Ovary (tissue), 9 donors: Measurements from ENCODE around the gene HYPK. TPM values are rescaled to one million over a fixed set of nuclear protein-coding genes. Genes with fewer than 3 reads are reported as not detected.

Source experiments
- DNase-seq, 5 donors: peaks; one replicate each; pipeline ENCODE4 v3.0.0-alpha.2; 2019 to 2020
- H3K27ac ChIP-seq, 2 donors: fragments of 200-600 bp; one replicate each; pipeline versions ENCODE4 v1.5.1 to v1.8.0; 2019 to 2022
- H3K27me3 ChIP-seq: fragments of 200-600 bp; one replicate; pipeline ENCODE4 v1.8.0; 2022
- H3K36me3 ChIP-seq: fragments of 200-600 bp; sonication (generic); one replicate; pipeline ENCODE4 v1.5.1; 2019
- H3K4me1 ChIP-seq: one replicate; pipeline ENCODE4 v1.8.1; 2013; ENCODE audit warnings: mild to moderate bottlenecking, moderate library complexity; ENCODE audit not compliant: insufficient read depth
- H3K4me3 ChIP-seq: fragments of 200-600 bp; sonication (generic); one replicate; pipeline ENCODE4 v1.5.1; 2017
- H3K9me3 ChIP-seq, 2 donors: fragments of 200-600 bp in 1 of 2; sonication (generic) in 1 of 2; one replicate each; pipeline versions ENCODE4 v1.5.1 to v1.8.1; 2013 to 2019; ENCODE audit warnings: mild to moderate bottlenecking in 1 of 2, moderate library complexity in 1 of 2
- EP300 ChIP-seq: sonication (generic); formaldehyde crosslinking; IDR thresholded peaks from one replicate; pipeline ENCODE4 v1.6.1; 2017; ENCODE audit warnings: antibody characterized with exemption
- POLR2A ChIP-seq: fragments of 450-650 bp; IDR thresholded peaks from one replicate; pipeline ENCODE4 v1.6.1; 2017; ENCODE audit warnings: antibody characterized with exemption, mild to moderate bottlenecking, moderate library complexity
- WGBS, 3 donors: extraction: QIAGEN DNeasy Blood & Tissue Kit in 1 of 3; methylation state at CpG; one replicate each; pipeline versions ENCODE4 v1.1.5 to v1.1.7; 2013 to 2017; 5-methylcytosine and 5-hydroxymethylcytosine counted together
- intact Hi-C, 4 donors: fragments of 100-400 bp; cut with DNase I; formaldehyde crosslinking; loops; one replicate each; pipeline versions ENCODE4 v1.11.0 to v1.15.1; 2022 to 2023
- polyA plus RNA-seq, 2 donors: library from polyadenylated mRNA; stranded (reverse); fragments of 200-250 nt in 1 of 2; fragments of 350-450 nt in 1 of 2; fragmentation: Illumina TruSeq in 1 of 2; extraction: RNeasy Lipid Tissue Mini Kit (QIAGEN cat#74804) in 1 of 2; gene quantifications; one replicate each; pipeline ENCODE4 v1.2.3, GENCODE V29; 2013 to 2014
- total RNA-seq, 7 donors: library from RNA; depleted of rRNA in 2 of 7; stranded (reverse); fragments of >200 nt in 2 of 7; fragmentation: NEBNext Ultra II Directional in 3 of 7; extraction: Animal tissue kit (Norgen Biotek cat#: 25700) in 3 of 7; gene quantifications; one replicate each; pipeline versions ENCODE4 v1.1.0 to v1.2.4, GENCODE V29; 2016 to 2023
- TF ChIP-seq, protein P1 (sequence below), 3 donors: fragments of 450-650 bp in 2 of 3; fragments of 200-600 bp in 1 of 3; IDR thresholded peaks; one replicate each; pipeline versions ENCODE4 v1.5.1 to v1.8.0; 2016 to 2022; ENCODE audit warnings: antibody characterized with exemption in 3 of 3, mild to moderate bottlenecking in 1 of 3
- donor health status: DM: no; HTN: no; CAD: no; lungs with moderate emphysema.
- donor health status: DM: no; HTN: no; CAD: no.
- donor health status: Bipolar disorder and iron deficiency.
- donor health status: DM: yes; HTN: yes; CAD: no.
- donor health status: DM: no; HTN: no; CAD: no.
- donor health status: DM: yes; HTN: yes; CAD: no.

The HYPK gene
- total and polyA plus RNA-seq, 9 donors = 7.2 to 20.7 (median 12.3) TPM

DNA sequence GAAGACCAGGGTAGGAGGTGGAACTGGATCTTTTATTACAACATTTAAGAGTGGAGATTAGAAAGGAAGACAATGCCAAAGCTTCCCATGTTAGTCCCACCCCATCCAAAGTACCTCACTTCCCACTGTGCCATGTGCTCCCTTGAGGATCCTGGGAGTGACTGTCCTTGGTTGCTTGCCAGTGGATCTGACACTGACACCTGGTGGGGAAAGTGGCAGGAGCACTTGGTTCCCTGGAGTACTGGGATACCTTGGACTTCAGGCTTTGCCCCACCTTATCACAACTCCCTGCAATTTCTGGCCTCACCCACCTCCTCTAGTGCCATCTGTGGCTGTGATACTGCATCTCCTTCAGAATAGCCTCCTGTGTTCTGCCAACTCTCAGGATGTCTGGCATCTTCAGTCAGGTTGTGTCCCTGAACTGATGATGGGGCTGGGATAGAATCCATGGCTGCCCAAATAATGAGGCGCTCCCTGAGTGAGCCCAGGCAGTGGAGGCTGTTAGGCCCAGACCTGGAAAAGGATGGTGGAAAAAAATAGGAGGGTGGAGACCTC is 24.9 kb upstream of the HYPK start:
- H3K4me3 ChIP-seq = no peak overlapping the region
- 98 to 100% (median 100%) methylated on average over 1 of the region's 1 CpG for WGBS, 3 donors
- peak; percentile 43 to 51 (median 50) for DNase-seq
- peaks cover 1% of the 10 kb centered on the region for H3K4me1 ChIP-seq
- H3K9me3 ChIP-seq = no peaks in the 10 kb centered on the region
- peak overlapping the region; percentile 72 to 73 for H3K27ac ChIP-seq
- intact Hi-C loops = no loop called here
- no peaks in the 10 kb centered on the region for H3K27me3 ChIP-seq
- TF ChIP-seq, protein P1, sequence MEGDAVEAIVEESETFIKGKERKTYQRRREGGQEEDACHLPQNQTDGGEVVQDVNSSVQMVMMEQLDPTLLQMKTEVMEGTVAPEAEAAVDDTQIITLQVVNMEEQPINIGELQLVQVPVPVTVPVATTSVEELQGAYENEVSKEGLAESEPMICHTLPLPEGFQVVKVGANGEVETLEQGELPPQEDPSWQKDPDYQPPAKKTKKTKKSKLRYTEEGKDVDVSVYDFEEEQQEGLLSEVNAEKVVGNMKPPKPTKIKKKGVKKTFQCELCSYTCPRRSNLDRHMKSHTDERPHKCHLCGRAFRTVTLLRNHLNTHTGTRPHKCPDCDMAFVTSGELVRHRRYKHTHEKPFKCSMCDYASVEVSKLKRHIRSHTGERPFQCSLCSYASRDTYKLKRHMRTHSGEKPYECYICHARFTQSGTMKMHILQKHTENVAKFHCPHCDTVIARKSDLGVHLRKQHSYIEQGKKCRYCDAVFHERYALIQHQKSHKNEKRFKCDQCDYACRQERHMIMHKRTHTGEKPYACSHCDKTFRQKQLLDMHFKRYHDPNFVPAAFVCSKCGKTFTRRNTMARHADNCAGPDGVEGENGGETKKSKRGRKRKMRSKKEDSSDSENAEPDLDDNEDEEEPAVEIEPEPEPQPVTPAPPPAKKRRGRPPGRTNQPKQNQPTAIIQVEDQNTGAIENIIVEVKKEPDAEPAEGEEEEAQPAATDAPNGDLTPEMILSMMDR (IDR thresholded peaks at IDR 0.05) = no peak
- TF ChIP-seq EP300 = no peak
- no peak for TF ChIP-seq POLR2A
- no peaks in the 10 kb centered on the region for H3K36me3 ChIP-seq

DNA sequence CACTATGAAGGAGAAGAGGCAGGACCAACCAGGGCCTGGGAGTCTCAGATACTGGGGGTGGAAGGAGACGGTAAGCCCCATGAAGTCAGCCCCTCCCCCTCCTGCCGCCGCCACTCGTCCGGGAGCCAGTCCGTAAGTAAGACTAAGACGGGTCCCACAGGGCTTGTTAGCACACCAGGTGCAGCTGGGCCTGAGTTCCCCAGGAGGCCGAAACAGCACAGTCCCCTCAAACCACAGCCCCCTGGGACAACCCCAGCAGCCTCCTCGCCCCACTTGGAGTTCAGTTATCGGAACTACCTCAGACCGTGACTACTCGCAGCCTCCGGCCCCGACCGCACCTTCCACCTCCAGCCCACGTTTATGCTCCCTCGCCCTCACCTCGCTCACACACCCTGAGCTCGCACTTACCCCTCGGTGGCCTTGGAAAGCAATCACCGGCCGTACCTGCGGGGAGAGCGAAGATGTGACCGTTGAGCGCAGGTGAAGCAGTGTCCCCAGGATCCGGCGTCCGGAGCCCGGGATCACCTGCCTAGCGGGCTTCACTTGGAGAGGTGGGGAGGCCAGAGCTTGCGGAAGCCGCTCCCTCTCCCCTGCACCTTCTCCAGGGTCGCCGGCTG is 24.2 kb upstream of the HYPK start:
- DNase-seq = peak; percentile 43 to 66 (median 50)

DNA sequence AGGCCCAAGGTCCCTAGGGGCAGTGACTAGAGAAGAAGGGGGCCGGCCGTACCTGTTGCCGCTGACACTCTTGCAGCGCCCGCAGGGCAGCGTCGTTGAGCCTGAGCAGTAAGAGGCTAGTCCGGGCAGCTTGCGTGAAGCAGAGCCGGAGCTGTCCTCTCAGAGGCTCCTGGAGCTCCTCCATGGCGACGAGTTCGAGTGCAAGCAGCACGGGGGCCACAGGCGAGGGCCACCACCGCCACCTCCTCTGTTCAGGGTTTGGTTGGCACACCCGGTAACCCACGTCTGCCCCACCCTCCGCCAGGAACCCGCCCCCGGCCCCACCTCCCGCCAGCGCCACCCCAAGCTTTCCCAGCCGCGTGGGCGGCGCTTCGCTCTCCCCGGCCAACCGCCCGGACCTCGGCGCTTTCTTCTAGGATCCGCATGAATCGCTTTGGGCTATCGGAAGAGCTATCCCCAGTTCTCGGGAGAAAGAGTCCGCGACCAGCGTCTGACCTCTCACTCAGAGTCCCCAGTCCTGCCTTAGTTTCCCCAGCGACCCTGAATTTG is 23.6 kb upstream of the HYPK start, which contains the start of gene ELL3:
Gene ELL3, minus strand, starts transcription at position 249 of the 549 bp plus-strand sequence. Its CDS starts 65 bp downstream, at position 184.
- Histone ChIP-seq H3K9me3 (no peaks in the 10 kb centered on the region), H3K4me3 (peak within 1 kb of the TSS; percentile 57), H3K27ac (peak within 1 kb of the TSS; percentile 72 to 73), H3K27me3 (no peaks in the 10 kb centered on the region), H3K36me3 (no peaks in the 10 kb centered on the region), H3K4me1 (peaks cover 1% of the 10 kb centered on the region)
- WGBS, 3 donors = 2 to 3% (median 2%) methylated on average over 26 to 41 of the region's 41 CpGs
- intact Hi-C loops = no loop called here
- TF ChIP-seq, protein P1 (IDR thresholded peaks at IDR 0.05) = no peak
- TF ChIP-seq POLR2A (no peak), EP300 (no peak)
- peak; percentile 71 to 78 (median 75) for DNase-seq

More for the DNA sequence above, 24.2 kb upstream of the HYPK start:
- H3K36me3 ChIP-seq = no peaks in the 10 kb centered on the region
- peak overlapping the region; percentile 57 for H3K4me3 ChIP-seq
- 34 to 42% (median 36%) methylated on average over 35 of the region's 35 CpGs for WGBS, 3 donors
- no peak for TF ChIP-seq POLR2A
- TF ChIP-seq EP300 = no peak
- TF ChIP-seq, protein P1 (IDR thresholded peaks at IDR 0.05) = no peak
- no peaks in the 10 kb centered on the region for H3K27me3 ChIP-seq
- peaks cover 1% of the 10 kb centered on the region for H3K4me1 ChIP-seq
- peak overlapping the region; percentile 72 to 73 for H3K27ac ChIP-seq
- H3K9me3 ChIP-seq = no peaks in the 10 kb centered on the region
- intact Hi-C loops = no loop called here

DNA sequence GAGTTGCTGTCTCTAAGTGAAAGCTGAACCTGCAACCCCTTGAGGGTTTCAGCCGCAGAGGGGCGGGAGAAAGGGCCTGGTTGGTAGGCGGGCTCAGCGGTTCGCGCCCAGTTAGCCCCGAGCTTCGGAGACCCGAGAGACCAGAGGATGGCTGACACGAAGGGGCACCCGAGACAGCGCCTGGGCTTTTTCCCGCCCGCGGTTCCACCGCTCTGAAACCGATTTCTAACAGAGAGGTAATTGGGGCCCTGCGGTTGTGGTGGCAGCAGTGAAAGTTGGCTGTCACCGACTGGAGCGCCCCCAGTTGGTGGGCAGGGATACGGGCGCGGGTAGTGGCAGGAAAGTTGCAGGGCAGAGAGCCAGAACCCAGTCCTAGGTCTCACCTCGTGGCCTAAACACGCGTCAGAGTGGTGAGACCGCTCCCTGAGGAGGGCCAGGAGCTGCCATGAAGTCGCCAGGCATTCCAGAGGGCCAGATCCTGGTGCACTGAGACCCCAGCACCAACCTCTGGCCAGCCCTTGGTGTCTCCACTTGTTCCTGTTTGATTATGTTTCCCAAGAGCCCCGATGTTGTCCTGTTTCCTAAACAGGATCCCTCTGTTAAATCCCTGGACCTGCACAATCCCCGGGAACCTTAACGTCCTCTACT is 23.0 kb upstream of the HYPK start:
- H3K4me3 ChIP-seq = peak overlapping the region; percentile 57
- no peaks in the 10 kb centered on the region for H3K36me3 ChIP-seq
- H3K4me1 ChIP-seq = peaks cover 1% of the 10 kb centered on the region
- WGBS, 3 donors = 1 to 4% (median 2%) methylated on average over 28 to 31 of the region's 31 CpGs
- TF ChIP-seq EP300 (no peak), POLR2A (peak; percentile 9)
- TF ChIP-seq, protein P1 (IDR thresholded peaks at IDR 0.05) = peak in 2 of 3 donors; percentile 80 to 88
- H3K27me3 ChIP-seq = no peaks in the 10 kb centered on the region
- H3K27ac ChIP-seq = peak overlapping the region; percentile 72 to 73
- H3K9me3 ChIP-seq = no peaks in the 10 kb centered on the region
- peak; percentile 75 to 82 (median 82) for DNase-seq
- intact Hi-C loops = no loop called here
